D721Med (cell line): ENCODE data around the gene CDH4.

Source experiments
- DNase-seq: peaks from one replicate; pipeline ENCODE4 v3.0.0; 2011; ENCODE audit warnings: low spot score; ENCODE audit not compliant: insufficient read length
- FAIRE-seq: peaks from 2 replicates; lab custom pipeline; 2011; peaks lifted over from hg19 to GRCh38; lab: Jason Lieb, UNC
- CTCF ChIP-seq: IDR thresholded peaks from 2 replicates; pipeline ENCODE4 v1.5.1; 2012; ENCODE audit warnings: mild to moderate bottlenecking, control low read depth; ENCODE audit not compliant: insufficient read depth; ENCODE audit errors: missing control alignments

Gene CDH4

GRCh38 chr20:61822396-61822795, 570.3 kb downstream of the CDH4 start:
- DNase-seq (no peak), FAIRE-seq (no peak)

GRCh38 chr20:61823242-61823641, 571.2 kb downstream of the CDH4 start:
- TF ChIP-seq CTCF, result no peak
- FAIRE-seq (no peak), DNase-seq (no peak)

More at GRCh38 chr20:61822396-61822795, 570.3 kb downstream of the CDH4 start:
- no peak for TF ChIP-seq CTCF

- FAIRE-seq (no peak), DNase-seq (no peak)
- TF ChIP-seq CTCF, result no peak
Observed at GRCh38 chr20:61828891-61829290, 576.8 kb downstream of the CDH4 start.

GRCh38 chr20:61829526-61829925, 577.5 kb downstream of the CDH4 start:
- no peak for FAIRE-seq
- no peak for DNase-seq
- no peak for TF ChIP-seq CTCF

- no peak for DNase-seq
- TF ChIP-seq CTCF, result no peak
- FAIRE-seq, result no peak
Observed at GRCh38 chr20:61830241-61830930, 578.3 kb downstream of the CDH4 start.

GRCh38 chr20:61830991-61831390, 578.9 kb downstream of the CDH4 start:
- no peak for DNase-seq
- TF ChIP-seq CTCF, result no peak
- FAIRE-seq, result no peak

GRCh38 chr20:61832181-61832580, 580.1 kb downstream of the CDH4 start:
- DNase-seq (no peak), FAIRE-seq (no peak)
- no peak for TF ChIP-seq CTCF
